HCT116 (cell line): ENCODE results near the gene TRPV4.

Experiments
- POLR2AphosphoS5 ChIP-seq: IDR thresholded peaks from 2 replicates; pipeline ENCODE4 v1.6.1; 2011; ENCODE audit warnings: mild to moderate bottlenecking, low read depth, low read length, moderate library complexity
- TF ChIP-seq, protein P1 (sequence below), 3 experiments: fragments of 200-600 bp in 1 of 3; sonication (generic) in 1 of 3; IDR thresholded peaks in 2 of 3; conservative IDR thresholded peaks in 1 of 3; 2 replicates each; pipeline ENCODE4 v1.5.1; 2012 to 2017; ENCODE audit warnings: low read depth in 2 of 3, low read length in 2 of 3, antibody characterized with exemption in 1 of 3, borderline replicate concordance in 1 of 3, control low read depth in 1 of 3, mild to moderate bottlenecking in 1 of 3, mixed read lengths in 1 of 3, mixed run types in 1 of 3, moderate library complexity in 1 of 3; ENCODE audit not compliant: insufficient read depth in 1 of 3

DNA sequence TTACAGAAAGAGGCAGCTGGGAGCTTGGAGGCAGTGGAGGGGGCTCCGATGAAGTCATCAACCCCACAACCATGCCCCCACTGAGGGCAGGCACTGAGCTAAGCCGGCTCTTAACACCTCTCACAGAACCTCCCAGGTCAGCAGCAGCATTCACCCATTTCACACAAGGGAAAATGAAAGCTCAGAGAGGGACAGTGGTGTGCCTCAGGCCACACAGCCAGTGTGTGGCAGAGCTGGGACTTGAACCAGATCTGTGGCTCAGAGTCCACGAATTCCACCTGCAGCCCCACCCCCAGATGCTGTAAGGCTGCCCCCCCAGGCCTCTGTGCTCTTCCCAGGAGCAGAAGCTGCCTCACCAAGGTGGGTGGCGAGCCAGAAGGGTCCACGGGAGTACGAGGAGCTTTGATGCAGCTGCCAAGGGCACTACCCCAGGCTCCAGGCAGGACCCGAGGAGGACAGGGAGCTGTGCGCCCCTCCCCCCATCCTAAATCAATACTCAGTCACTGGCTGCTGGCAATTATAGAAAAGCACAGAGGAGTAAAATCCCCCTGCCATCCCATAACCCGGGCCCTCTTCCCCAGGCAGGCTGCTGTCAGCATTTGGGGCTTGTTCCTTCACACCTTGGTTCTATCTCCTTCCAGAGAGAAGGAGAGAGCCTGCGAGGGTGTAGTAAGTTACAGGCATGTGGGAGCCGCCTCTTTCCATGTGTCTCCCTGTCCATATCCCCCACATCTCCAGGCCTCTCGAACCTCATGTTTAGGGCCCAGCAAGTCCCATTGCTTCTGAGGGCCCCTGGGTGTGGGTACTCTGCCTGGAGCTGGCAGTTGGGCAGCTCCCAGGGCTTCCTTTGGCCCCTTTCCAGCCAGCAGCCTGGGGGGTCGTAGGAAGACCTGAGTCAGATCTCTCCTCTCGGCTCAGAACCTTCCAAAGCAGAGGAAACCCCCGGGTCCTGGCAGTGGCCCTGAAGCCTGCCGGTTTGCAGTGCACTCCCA is 72.0 kb downstream of the TRPV4 start:
- no peak for TF ChIP-seq POLR2AphosphoS5
- TF ChIP-seq, protein P1, sequence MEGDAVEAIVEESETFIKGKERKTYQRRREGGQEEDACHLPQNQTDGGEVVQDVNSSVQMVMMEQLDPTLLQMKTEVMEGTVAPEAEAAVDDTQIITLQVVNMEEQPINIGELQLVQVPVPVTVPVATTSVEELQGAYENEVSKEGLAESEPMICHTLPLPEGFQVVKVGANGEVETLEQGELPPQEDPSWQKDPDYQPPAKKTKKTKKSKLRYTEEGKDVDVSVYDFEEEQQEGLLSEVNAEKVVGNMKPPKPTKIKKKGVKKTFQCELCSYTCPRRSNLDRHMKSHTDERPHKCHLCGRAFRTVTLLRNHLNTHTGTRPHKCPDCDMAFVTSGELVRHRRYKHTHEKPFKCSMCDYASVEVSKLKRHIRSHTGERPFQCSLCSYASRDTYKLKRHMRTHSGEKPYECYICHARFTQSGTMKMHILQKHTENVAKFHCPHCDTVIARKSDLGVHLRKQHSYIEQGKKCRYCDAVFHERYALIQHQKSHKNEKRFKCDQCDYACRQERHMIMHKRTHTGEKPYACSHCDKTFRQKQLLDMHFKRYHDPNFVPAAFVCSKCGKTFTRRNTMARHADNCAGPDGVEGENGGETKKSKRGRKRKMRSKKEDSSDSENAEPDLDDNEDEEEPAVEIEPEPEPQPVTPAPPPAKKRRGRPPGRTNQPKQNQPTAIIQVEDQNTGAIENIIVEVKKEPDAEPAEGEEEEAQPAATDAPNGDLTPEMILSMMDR (IDR thresholded peaks at IDR 0.05 in 2 of 3, conservative IDR thresholded peaks at IDR 0.05 in 1 of 3; ENCODE audit: borderline replicate concordance in 1 of 3, insufficient read depth in 1 of 3, low read depth in 2 of 3, low read length in 2 of 3), result no peak
